H1 (cell line): ENCODE measurements around the gene ACKR2. TPM values are rescaled to one million over a fixed set of nuclear protein-coding genes. Genes with fewer than 3 reads are reported as not detected.

Experiments
- CTCF ChIA-PET: fragments of 300-600 bp; sonication (Branson Sonifier 250); formaldehyde crosslinking; loops from one replicate; lab custom pipeline; 2021; ENCODE audit not compliant: partially characterized antibody; lab: Charles Lee
- POLR2A ChIA-PET: fragments of 300-600 bp; sonication (Branson Sonifier 250); formaldehyde crosslinking; loops from one replicate; lab custom pipeline; 2021; ENCODE audit warnings: inconsistent platforms; ENCODE audit not compliant: partially characterized antibody; lab: Charles Lee
- DNase-seq, 2 experiments: peaks; one replicate each; pipeline versions ENCODE4 v3.0.0 to v3.0.0-alpha.2; 2010 to 2022; ENCODE audit warnings: low spot score in 2 of 2, low read depth in 1 of 2, mixed read lengths in 1 of 2
- FAIRE-seq: peaks from 2 replicates; lab custom pipeline; 2011; peaks lifted over from hg19 to GRCh38; lab: Jason Lieb, UNC
- H2AFZ ChIP-seq: 2 replicates; pipeline ENCODE4 v1.8.1; 2012; ENCODE audit warnings: low read length, inconsistent platforms
- H2AK5ac ChIP-seq: 2 replicates; pipeline ENCODE4 v1.6.1; 2013; ENCODE audit warnings: low read depth, low read length
- H2BK120ac ChIP-seq: replicated peaks from 2 replicates; pipeline ENCODE3; 2013; ENCODE audit warnings: low read depth, low read length, inconsistent platforms
- H2BK12ac ChIP-seq: 2 replicates; pipeline ENCODE4 v1.6.1; 2013; ENCODE audit warnings: low read depth, low read length
- H2BK15ac ChIP-seq: 2 replicates; pipeline ENCODE4 v1.6.1; 2013; ENCODE audit warnings: low read length
- H2BK20ac ChIP-seq: 2 replicates; pipeline ENCODE4 v1.6.1; 2013; ENCODE audit warnings: low read length
- H2BK5ac ChIP-seq: 2 replicates; pipeline ENCODE4 v1.6.1; 2013; ENCODE audit warnings: low read depth, low read length
- H3K14ac ChIP-seq: 2 replicates; pipeline ENCODE4 v1.6.1; 2013; ENCODE audit warnings: inconsistent platforms; ENCODE audit not compliant: insufficient read length
- H3K18ac ChIP-seq: 2 replicates; pipeline ENCODE4 v1.6.1; 2013; ENCODE audit warnings: low read length; ENCODE audit errors: extremely low read depth
- H3K23ac ChIP-seq: 2 replicates; pipeline ENCODE4 v1.6.1; 2013; ENCODE audit warnings: inconsistent platforms; ENCODE audit not compliant: insufficient read length
- H3K23me2 ChIP-seq: 2 replicates; pipeline ENCODE4 v1.6.1; 2013; ENCODE audit warnings: low read depth, low read length
- H3K27ac ChIP-seq: 2 replicates; pipeline ENCODE4 v1.6.1; 2011; ENCODE audit warnings: low read depth, low read length, inconsistent platforms
- H3K27me3 ChIP-seq, 4 experiments: replicated peaks in 1 of 4; 1 replicate in 1 of 4; 2 replicates in 3 of 4; pipeline versions ENCODE4 v1.6.1 to v1.8.1; 2011 to 2013; ENCODE audit warnings: low read length in 3 of 4, mild to moderate bottlenecking in 3 of 4, inconsistent platforms in 2 of 4, mixed read lengths in 2 of 4, moderate library complexity in 1 of 4; ENCODE audit not compliant: control insufficient read depth in 3 of 4, insufficient read depth in 3 of 4; ENCODE audit errors: extremely low read depth in 1 of 4
- H3K36me3 ChIP-seq, 4 experiments: 2 replicates each; pipeline versions ENCODE4 v1.6.1 to v1.8.1; 2011 to 2013; ENCODE audit warnings: mild to moderate bottlenecking in 4 of 4, low read length in 3 of 4, moderate library complexity in 2 of 4, control low read depth in 1 of 4, inconsistent platforms in 1 of 4; ENCODE audit not compliant: insufficient read depth in 4 of 4, control insufficient read depth in 2 of 4
- H3K4ac ChIP-seq: replicated peaks from 2 replicates; pipeline ENCODE3; 2013; ENCODE audit warnings: low read length, low read depth, mixed read lengths, inconsistent platforms; ENCODE audit not compliant: insufficient read length
- H3K4me1 ChIP-seq, 4 experiments: replicated peaks in 1 of 4; 1 replicate in 1 of 4; 2 replicates in 3 of 4; pipeline versions ENCODE4 v1.6.1 to v1.8.1; 2011 to 2013; ENCODE audit warnings: low read length in 3 of 4, inconsistent platforms in 2 of 4, mixed read lengths in 1 of 4; ENCODE audit not compliant: insufficient read depth in 4 of 4, control insufficient read depth in 3 of 4
- H3K4me2 ChIP-seq, 2 experiments: 2 replicates each; pipeline versions ENCODE4 v1.6.1 to v1.8.1; 2011 to 2013; ENCODE audit warnings: low read depth in 2 of 2, low read length in 2 of 2, control low read depth in 1 of 2, inconsistent platforms in 1 of 2, mild to moderate bottlenecking in 1 of 2; ENCODE audit not compliant: insufficient read depth in 1 of 2
- H3K4me3 ChIP-seq, 4 experiments: fragments of 200-600, 300-600 bp in 1 of 4; sonication (generic), shearing (Covaris generic), sonication (Bioruptor Twin) in 1 of 4; 2 replicates each; pipeline versions ENCODE4 v1.5.1 to v1.8.1; 2011 to 2016; ENCODE audit warnings: low read length in 4 of 4, low read depth in 3 of 4, control low read depth in 2 of 4, inconsistent platforms in 2 of 4, mild to moderate bottlenecking in 2 of 4, mixed read lengths in 1 of 4, moderate library complexity in 1 of 4; ENCODE audit not compliant: insufficient read depth in 2 of 4; ENCODE audit errors: extremely low read depth in 1 of 4
- H3K56ac ChIP-seq: replicated peaks from 2 replicates; pipeline ENCODE3; 2013; ENCODE audit warnings: low read depth, mild to moderate bottlenecking, mixed read lengths, low read length, inconsistent platforms; ENCODE audit not compliant: insufficient read length
- H3K79me1 ChIP-seq: 2 replicates; pipeline ENCODE4 v1.6.1; 2013; ENCODE audit warnings: low read depth, low read length, control low read depth
- H3K79me2 ChIP-seq, 2 experiments: 2 replicates each; pipeline versions ENCODE4 v1.6.1 to v1.8.1; 2012 to 2013; ENCODE audit warnings: low read length in 2 of 2, mild to moderate bottlenecking in 2 of 2, inconsistent platforms in 1 of 2; ENCODE audit not compliant: insufficient read depth in 2 of 2, control insufficient read depth in 1 of 2
- H3K9ac ChIP-seq, 4 experiments: replicated peaks in 1 of 4; 1 replicate in 1 of 4; 2 replicates in 3 of 4; pipeline versions ENCODE4 v1.6.1 to v1.8.1; 2011 to 2013; ENCODE audit warnings: low read depth in 3 of 4, low read length in 3 of 4, control low read depth in 2 of 4, mild to moderate bottlenecking in 2 of 4, moderate library complexity in 2 of 4, inconsistent platforms in 1 of 4; ENCODE audit errors: extremely low read depth in 1 of 4
- H3K9me3 ChIP-seq, 2 experiments: 2 replicates each; pipeline versions ENCODE4 v1.6.1 to v1.8.1; 2012 to 2013; ENCODE audit warnings: mild to moderate bottlenecking in 2 of 2, moderate library complexity in 2 of 2, control low read depth in 1 of 2, inconsistent platforms in 1 of 2, low read depth in 1 of 2, low read length in 1 of 2, mixed read lengths in 1 of 2; ENCODE audit not compliant: insufficient read depth in 2 of 2
- H4K20me1 ChIP-seq, 2 experiments: replicated peaks in 1 of 2; 2 replicates each; pipeline versions ENCODE3 to v1.8.1; 2011 to 2013; ENCODE audit warnings: inconsistent platforms in 2 of 2, low read length in 2 of 2, mild to moderate bottlenecking in 1 of 2; ENCODE audit not compliant: insufficient read depth in 2 of 2, control insufficient read depth in 1 of 2
- H4K5ac ChIP-seq: 2 replicates; pipeline ENCODE4 v1.6.1; 2013; ENCODE audit warnings: low read length, low read depth, mixed read lengths, inconsistent platforms; ENCODE audit not compliant: insufficient read length
- H4K8ac ChIP-seq: 2 replicates; pipeline ENCODE4 v1.8.0; 2013; ENCODE audit warnings: mild to moderate bottlenecking, moderate library complexity, low read length, inconsistent platforms; ENCODE audit not compliant: insufficient read depth; ENCODE audit errors: extremely low read depth
- H4K91ac ChIP-seq: replicated peaks from 2 replicates; pipeline ENCODE3; 2013; ENCODE audit warnings: low read length, mixed read lengths, inconsistent platforms; ENCODE audit not compliant: insufficient read length
- BRCA1 ChIP-seq: IDR thresholded peaks from 2 replicates; pipeline ENCODE4 v1.6.1; 2012; ENCODE audit warnings: low read depth, low read length, improper control_type of control experiment
- CHD2 ChIP-seq: IDR thresholded peaks from 2 replicates; pipeline ENCODE4 v1.6.1; 2012; ENCODE audit warnings: low read length, improper control_type of control experiment
- EZH2 ChIP-seq: fragments of 200-600 bp; sonication (generic); IDR thresholded peaks from 2 replicates; pipeline ENCODE4 v1.7.1; 2012; ENCODE audit warnings: low read depth, mild to moderate bottlenecking, moderate library complexity, low read length, inconsistent platforms; ENCODE audit not compliant: severe bottlenecking
- MAFK ChIP-seq: IDR thresholded peaks from 2 replicates; pipeline ENCODE4 v1.6.1; 2012; ENCODE audit warnings: low read depth, mild to moderate bottlenecking, improper control_type of control experiment, low read length
- NRF1 ChIP-seq: IDR thresholded peaks from 2 replicates; pipeline ENCODE4 v1.6.1; 2011; ENCODE audit warnings: mild to moderate bottlenecking, low read depth, low read length, improper control_type of control experiment
- POU5F1 ChIP-seq: IDR thresholded peaks from 2 replicates; pipeline ENCODE4 v1.6.1; 2011; ENCODE audit warnings: low read depth, mild to moderate bottlenecking, low read length, moderate library complexity
- RFX5 ChIP-seq: IDR thresholded peaks from 2 replicates; pipeline ENCODE4 v1.6.1; 2011; ENCODE audit warnings: low read depth, low read length, improper control_type of control experiment, borderline replicate concordance
- SP1 ChIP-seq: IDR thresholded peaks from 2 replicates; pipeline ENCODE4 v1.6.1; 2011; ENCODE audit warnings: low read depth, low read length
- SP4 ChIP-seq: IDR thresholded peaks from 2 replicates; pipeline ENCODE4 v1.6.1; 2012; ENCODE audit warnings: low read length, inconsistent platforms
- WGBS, 2 experiments: shearing (Covaris generic) in 1 of 2; methylation state at CpG; one replicate each; pipeline versions ENCODE4 v1.1.6 to v1.1.7; 2013 to 2015; ENCODE audit warnings: low lambda C conversion rate in 2 of 2, mixed read lengths in 2 of 2, inconsistent platforms in 1 of 2, low coverage in 1 of 2, missing lambda C conversion rate in 1 of 2; ENCODE audit not compliant: insufficient replicate concordance in 2 of 2, insufficient coverage in 1 of 2, insufficient read length in 1 of 2; ENCODE audit errors: extremely low coverage in 1 of 2, missing lambda C conversion rate in 1 of 2; 5-methylcytosine and 5-hydroxymethylcytosine counted together
- polyA plus RNA-seq, 7 experiments: library from polyadenylated mRNA; depleted of rRNA in 3 of 7; stranded (reverse) in 5 of 7; unstranded in 2 of 7; fragments of >200 nt in 5 of 7; fragments of 200-250 nt in 2 of 7; gene quantifications; 1 replicate in 5 of 7; 2 replicates in 1 of 7; 4 replicates in 1 of 7; pipeline versions ENCODE4 v1.2.1 to v1.2.3, GENCODE V29; 2011 to 2013; ENCODE audit warnings: missing spikeins in 2 of 7, mixed read lengths in 2 of 7
- total RNA-seq: library from RNA; stranded (reverse); fragmentation: NEBNext Ultra II Directional; extraction: Animal tissue kit (Norgen Biotek cat#: 25700); gene quantifications from 2 replicates; pipeline ENCODE4 v1.2.1, GENCODE V29; 2021

Gene ACKR2
- total and polyA plus RNA-seq, 2 of the 8 experiments (the other 6 are each of a cell fraction or from before 2014, with no cell fraction given), result 0.09 to 0.12 TPM

- no peak overlapping the region for H3K27ac ChIP-seq
- DNase-seq (no peak), FAIRE-seq (no peak)
- H3K9me3 ChIP-seq, result peaks cover 0 to 7% of the 10 kb centered on the region in 2 experiments; a peak in 1 of 4 replicates
- H3K18ac ChIP-seq, result no peak overlapping the region
- H3K23ac ChIP-seq, result no peak overlapping the region
- H3K79me1 ChIP-seq, result no peaks in the 10 kb centered on the region
- H4K8ac ChIP-seq, result no peak overlapping the region
- no peak overlapping the region for H3K14ac ChIP-seq
- TF ChIP-seq NRF1 (no peak), BRCA1 (no peak), SP1 (no peak), POU5F1 (no peak), EZH2 (no peak), RFX5 (no peak), MAFK (no peak), CHD2 (no peak), SP4 (no peak)
- no peak overlapping the region for H4K91ac ChIP-seq
- no peak overlapping the region for H2BK15ac ChIP-seq
- no peak overlapping the region for H3K9ac ChIP-seq
- no peak overlapping the region for H2AK5ac ChIP-seq
- no peak overlapping the region for H2BK12ac ChIP-seq
- no peak overlapping the region for H3K4me3 ChIP-seq
- POLR2A ChIA-PET, result no interaction called here
- no peak overlapping the region for H2BK5ac ChIP-seq
- peaks cover 0 to 3% (median 0%) of the 10 kb centered on the region in 4 experiments; a peak in 1 of 8 replicates for H3K36me3 ChIP-seq
- no peak overlapping the region for H3K56ac ChIP-seq
- H3K27me3 ChIP-seq, result peaks cover 0 to 6% (median 5%) of the 10 kb centered on the region in 4 experiments; a peak in 3 of 7 replicates
- no peak overlapping the region for H3K4me2 ChIP-seq
- H3K4ac ChIP-seq, result no peak overlapping the region
- H2BK20ac ChIP-seq, result no peak overlapping the region
- peaks cover 8% of the 10 kb centered on the region for H3K23me2 ChIP-seq
- H3K79me2 ChIP-seq, result no peaks in the 10 kb centered on the region
- H4K5ac ChIP-seq, result no peak overlapping the region
- H3K4me1 ChIP-seq, result peaks cover 0 to 7% (median 3%) of the 10 kb centered on the region in 4 experiments; a peak in 2 of 7 replicates
- no peak overlapping the region for H2AFZ ChIP-seq
- H2BK120ac ChIP-seq, result no peak overlapping the region
- WGBS, 2 experiments, result 88% methylated on average over 7 of the region's 28 CpGs; no CpG with 5 or more reads in 1 of the 2 experiments
- no peaks in the 10 kb centered on the region for H4K20me1 ChIP-seq
- CTCF ChIA-PET, result interaction anchor here (0.9 to 2.4 kb wide), 5 partner anchors 10 to 262 kb away, joined by 3 to 11 read pairs (median 7); no protein-coding TSS in a partner anchor
Observed at GRCh38 chr3:42769477-42770131, 39.6 kb upstream of the ACKR2 start.
